ENCODE measurements around the gene SH3PXD2B.

- no peak for TF ChIP-seq POLR2A (IDR thresholded peaks at IDR 0.05)
- TF ChIP-seq, protein P1, sequence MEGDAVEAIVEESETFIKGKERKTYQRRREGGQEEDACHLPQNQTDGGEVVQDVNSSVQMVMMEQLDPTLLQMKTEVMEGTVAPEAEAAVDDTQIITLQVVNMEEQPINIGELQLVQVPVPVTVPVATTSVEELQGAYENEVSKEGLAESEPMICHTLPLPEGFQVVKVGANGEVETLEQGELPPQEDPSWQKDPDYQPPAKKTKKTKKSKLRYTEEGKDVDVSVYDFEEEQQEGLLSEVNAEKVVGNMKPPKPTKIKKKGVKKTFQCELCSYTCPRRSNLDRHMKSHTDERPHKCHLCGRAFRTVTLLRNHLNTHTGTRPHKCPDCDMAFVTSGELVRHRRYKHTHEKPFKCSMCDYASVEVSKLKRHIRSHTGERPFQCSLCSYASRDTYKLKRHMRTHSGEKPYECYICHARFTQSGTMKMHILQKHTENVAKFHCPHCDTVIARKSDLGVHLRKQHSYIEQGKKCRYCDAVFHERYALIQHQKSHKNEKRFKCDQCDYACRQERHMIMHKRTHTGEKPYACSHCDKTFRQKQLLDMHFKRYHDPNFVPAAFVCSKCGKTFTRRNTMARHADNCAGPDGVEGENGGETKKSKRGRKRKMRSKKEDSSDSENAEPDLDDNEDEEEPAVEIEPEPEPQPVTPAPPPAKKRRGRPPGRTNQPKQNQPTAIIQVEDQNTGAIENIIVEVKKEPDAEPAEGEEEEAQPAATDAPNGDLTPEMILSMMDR (IDR thresholded peaks at IDR 0.05), result no peak
Observed at GRCh38 chr5:172498431-172499129, 44.3 kb upstream of the SH3PXD2B start.

Measured in lower leg skin (tissue), 3 donors.